CD4-positive, alpha-beta T cell (primary cell): ENCODE data around the gene MOGAT2. TPM values are rescaled to one million over a fixed set of nuclear protein-coding genes. Genes with fewer than 3 reads are reported as not detected.

Experiments
- ATAC-seq: fragments of 200-7000 bp; cut with Tn5 transposase; one replicate; pipeline ENCODE4 v1.10.0; 2022; ENCODE audit warnings: mild to moderate bottlenecking; ENCODE audit not compliant: poor library complexity
- CTCF ChIA-PET: fragments of 350-600 bp; sonication (Branson Sonifier 250); formaldehyde crosslinking; loops from one replicate; lab custom pipeline; 2021; ENCODE audit warnings: antibody characterized with exemption, inconsistent platforms; lab: Charles Lee
- POLR2A ChIA-PET: fragments of 350-600 bp; sonication (Branson Sonifier 250); formaldehyde crosslinking; loops from one replicate; lab custom pipeline; 2021; ENCODE audit warnings: antibody characterized with exemption, inconsistent platforms; lab: Charles Lee
- DNase-seq, 14 experiments: peaks; one replicate each; pipeline ENCODE4 v3.0.0-alpha.2; 2013 to 2020; ENCODE audit warnings: mixed read lengths in 2 of 14
- H3K27ac ChIP-seq, 2 donors: one replicate each; pipeline versions ENCODE4 v1.5.1 to v1.7.0; 2013; ENCODE audit warnings: low read length in 2 of 2, low read depth in 1 of 2, mild to moderate bottlenecking in 1 of 2
- H3K27me3 ChIP-seq, 2 experiments: 1 replicate in 1 of 2; 2 replicates in 1 of 2; pipeline versions ENCODE4 v1.6.1 to v1.7.0; 2013; ENCODE audit warnings: low read length in 2 of 2, control low read depth in 1 of 2, mild to moderate bottlenecking in 1 of 2, moderate library complexity in 1 of 2; ENCODE audit not compliant: insufficient read depth in 2 of 2, control insufficient read depth in 1 of 2
- H3K36me3 ChIP-seq: one replicate; pipeline ENCODE4 v1.6.1; 2013; ENCODE audit warnings: low read length, control low read depth; ENCODE audit not compliant: insufficient read depth
- H3K4me1 ChIP-seq: one replicate; pipeline ENCODE4 v1.6.1; 2013; ENCODE audit warnings: low read length, control low read depth; ENCODE audit not compliant: insufficient read depth
- H3K4me3 ChIP-seq: one replicate; pipeline ENCODE4 v1.5.1; 2013; ENCODE audit warnings: mild to moderate bottlenecking, low read length, moderate library complexity
- H3K9me3 ChIP-seq, 2 experiments: 1 replicate in 1 of 2; 2 replicates in 1 of 2; pipeline versions ENCODE4 v1.6.1 to v1.7.0; 2013; ENCODE audit warnings: low read length in 2 of 2, mild to moderate bottlenecking in 2 of 2, control low read depth in 1 of 2, moderate library complexity in 1 of 2; ENCODE audit not compliant: control insufficient read depth in 1 of 2, insufficient read depth in 1 of 2
- H3K27ac Mint-ChIP-seq: one replicate; pipeline ENCODE4 v1.8.0; 2020; ENCODE audit warnings: mixed read lengths
- H3K27me3 Mint-ChIP-seq: one replicate; pipeline ENCODE4 v1.8.0; 2021; ENCODE audit warnings: mixed read lengths
- H3K36me3 Mint-ChIP-seq: one replicate; pipeline ENCODE4 v1.8.0; 2021; ENCODE audit warnings: low read depth, mixed read lengths
- H3K4me1 Mint-ChIP-seq: one replicate; pipeline ENCODE4 v1.8.0; 2021; ENCODE audit warnings: low read depth, mixed read lengths
- H3K4me3 Mint-ChIP-seq: one replicate; pipeline ENCODE4 v1.8.0; 2020; ENCODE audit warnings: mild to moderate bottlenecking, mixed read lengths
- H3K9me3 Mint-ChIP-seq: one replicate; pipeline ENCODE4 v1.8.0; 2020; ENCODE audit warnings: mixed read lengths
- CTCF ChIP-seq: fragments of 200-600 bp; IDR thresholded peaks from one replicate; pipeline ENCODE4 v1.8.0; 2022; ENCODE audit warnings: antibody characterized with exemption, mild to moderate bottlenecking
- intact Hi-C, 2 experiments: fragments of 100-400 bp; cut with DNase I in 1 of 2; cut with micrococcal nuclease in 1 of 2; formaldehyde crosslinking; loops; one replicate each; pipeline versions ENCODE4 v1.15.1 to v1.9.0; 2023 to 2025; cut with DNase I, micrococcal nuclease
- total RNA-seq, 174 experiments: library from RNA in 2 of 174; stranded (reverse) in 2 of 174; gene quantifications; one replicate each; pipeline ENCODE4 v1.2.3 and lab custom pipeline; 2021 to 2026

The MOGAT2 gene
- total RNA-seq, 2 experiments from 2014 or later, result not detected

GRCh38 chr11:75718419-75719339 is 1.0 kb downstream of the MOGAT2 start:
- no peaks in the 10 kb centered on the region for H3K27me3 Mint-ChIP-seq
- ATAC-seq, result no peak
- no peaks in the 10 kb centered on the region for H3K4me1 Mint-ChIP-seq
- DNase-seq, result peak in 1 of 14 experiments; percentile 19
- no peaks in the 10 kb centered on the region for H3K27me3 ChIP-seq
- H3K4me1 ChIP-seq, result no peaks in the 10 kb centered on the region
- ChIA-PET POLR2A (no interaction called here), CTCF (no interaction called here)
- H3K9me3 ChIP-seq, result no peaks in the 10 kb centered on the region
- H3K36me3 ChIP-seq, result no peaks in the 10 kb centered on the region
- H3K4me3 ChIP-seq, result no peak overlapping the region
- intact Hi-C loops, result no loop called here
- TF ChIP-seq CTCF, result no peak
- H3K36me3 Mint-ChIP-seq, result no peaks in the 10 kb centered on the region
- H3K9me3 Mint-ChIP-seq, result no peaks in the 10 kb centered on the region
- H3K27ac ChIP-seq, result no peak overlapping the region
- no peak overlapping the region for H3K27ac Mint-ChIP-seq
- H3K4me3 Mint-ChIP-seq, result no peak overlapping the region

- no peaks in the 10 kb centered on the region for H3K4me1 ChIP-seq
- H3K9me3 ChIP-seq, result no peaks in the 10 kb centered on the region
- DNase-seq, result peak in 1 of 14 experiments; percentile 21
- H3K27me3 ChIP-seq, result no peaks in the 10 kb centered on the region
- H3K27me3 Mint-ChIP-seq, result no peaks in the 10 kb centered on the region
- no peaks in the 10 kb centered on the region for H3K36me3 ChIP-seq
- no peak for ATAC-seq
- no peak overlapping the region for H3K27ac Mint-ChIP-seq
- H3K27ac ChIP-seq, result no peak overlapping the region
- POLR2A ChIA-PET, result no interaction called here
- no peaks in the 10 kb centered on the region for H3K36me3 Mint-ChIP-seq
- H3K4me3 ChIP-seq, result no peak overlapping the region
- intact Hi-C loops, result loop anchor here in 1 of 2 experiments (10.0 kb wide), 1 partner anchor 145 kb away; no protein-coding TSS in a partner anchor
- no peaks in the 10 kb centered on the region for H3K9me3 Mint-ChIP-seq
- no peak for TF ChIP-seq CTCF
- H3K4me3 Mint-ChIP-seq, result no peak overlapping the region
- CTCF ChIA-PET, result no interaction called here
- no peaks in the 10 kb centered on the region for H3K4me1 Mint-ChIP-seq
Measured at GRCh38 chr11:75719340-75720239, 2.0 kb downstream of the MOGAT2 start.

GRCh38 chr11:75720639-75721038 is 3.0 kb downstream of the MOGAT2 start:
- ChIA-PET CTCF (no interaction called here), POLR2A (no interaction called here)
- Mint-ChIP-seq H3K9me3 (no peaks in the 10 kb centered on the region), H3K27ac (no peak overlapping the region), H3K4me1 (no peaks in the 10 kb centered on the region), H3K4me3 (no peak overlapping the region), H3K36me3 (no peaks in the 10 kb centered on the region), H3K27me3 (no peaks in the 10 kb centered on the region)
- intact Hi-C loops, result loop anchor here in 1 of 2 experiments (10.0 kb wide), 1 partner anchor 144 kb away; no protein-coding TSS in a partner anchor
- DNase-seq, result peak in 1 of 14 experiments; percentile 0
- no peak overlapping the region for H3K27ac ChIP-seq
- H3K9me3 ChIP-seq, result no peaks in the 10 kb centered on the region
- H3K4me3 ChIP-seq, result no peak overlapping the region
- TF ChIP-seq CTCF, result no peak
- H3K27me3 ChIP-seq, result no peaks in the 10 kb centered on the region
- no peaks in the 10 kb centered on the region for H3K4me1 ChIP-seq
- H3K36me3 ChIP-seq, result no peaks in the 10 kb centered on the region
- no peak for ATAC-seq
